OCI-LY3 (cell line): ENCODE measurements around the gene CD79B.

Source experiments
- EZH2phosphoT487 ChIP-seq: fragments of 200-600 bp; shearing (Covaris generic); IDR thresholded peaks from 2 replicates; pipeline ENCODE4 v1.6.1; 2018; ENCODE audit warnings: antibody characterized with exemption, mixed run types, low read depth
- TF ChIP-seq, protein P1 (sequence below): fragments of 200-600, 300-600 bp; sonication (generic); IDR thresholded peaks from 2 replicates; pipeline ENCODE4 v1.5.1; 2014; ENCODE audit warnings: antibody characterized with exemption, low read length, low read depth

DNA sequence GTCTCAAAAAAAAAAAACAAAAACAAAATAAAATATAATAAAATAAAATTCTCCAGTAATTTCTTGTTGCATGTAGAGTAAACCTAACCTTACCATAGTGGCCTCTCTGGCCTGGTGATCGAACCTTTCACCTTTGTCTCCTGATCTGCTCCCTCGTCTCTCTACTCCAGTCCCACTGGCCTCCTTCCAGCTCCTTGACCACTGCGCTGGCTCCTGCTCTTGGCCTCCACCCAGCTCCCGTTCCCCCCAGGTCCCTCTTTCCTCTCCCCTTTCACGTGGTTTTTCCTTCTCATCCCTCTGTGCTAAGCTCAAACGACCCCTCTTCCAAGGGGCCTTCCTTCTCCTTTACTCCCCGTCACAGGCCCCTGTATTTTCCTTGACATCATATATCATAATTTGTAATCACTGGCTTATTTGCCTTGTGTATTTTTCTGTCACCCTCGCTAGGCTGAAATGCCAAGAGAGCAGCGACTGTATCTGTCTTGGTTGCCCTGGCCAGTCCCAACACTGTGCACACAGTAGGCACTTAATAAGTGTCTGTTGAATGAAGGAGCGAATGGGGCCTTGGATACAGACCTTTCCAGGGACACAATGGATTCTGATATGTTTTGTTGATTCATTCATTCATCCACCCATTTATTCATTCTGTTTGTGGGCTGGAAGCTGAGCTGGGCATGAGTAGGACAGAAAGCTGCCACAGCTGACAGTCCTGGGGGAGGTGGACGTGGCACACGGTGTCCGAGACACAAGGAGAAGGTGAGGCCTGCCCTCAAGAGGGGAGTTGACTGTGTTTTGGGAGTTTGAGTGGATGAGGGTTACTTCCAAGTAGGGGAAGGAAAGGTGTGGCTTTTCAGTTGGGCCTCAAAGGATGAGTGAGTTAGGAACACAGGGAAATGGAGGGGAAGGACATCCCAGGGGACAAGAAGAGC is 46.4 kb upstream of the CD79B start:
- TF ChIP-seq, protein P1, sequence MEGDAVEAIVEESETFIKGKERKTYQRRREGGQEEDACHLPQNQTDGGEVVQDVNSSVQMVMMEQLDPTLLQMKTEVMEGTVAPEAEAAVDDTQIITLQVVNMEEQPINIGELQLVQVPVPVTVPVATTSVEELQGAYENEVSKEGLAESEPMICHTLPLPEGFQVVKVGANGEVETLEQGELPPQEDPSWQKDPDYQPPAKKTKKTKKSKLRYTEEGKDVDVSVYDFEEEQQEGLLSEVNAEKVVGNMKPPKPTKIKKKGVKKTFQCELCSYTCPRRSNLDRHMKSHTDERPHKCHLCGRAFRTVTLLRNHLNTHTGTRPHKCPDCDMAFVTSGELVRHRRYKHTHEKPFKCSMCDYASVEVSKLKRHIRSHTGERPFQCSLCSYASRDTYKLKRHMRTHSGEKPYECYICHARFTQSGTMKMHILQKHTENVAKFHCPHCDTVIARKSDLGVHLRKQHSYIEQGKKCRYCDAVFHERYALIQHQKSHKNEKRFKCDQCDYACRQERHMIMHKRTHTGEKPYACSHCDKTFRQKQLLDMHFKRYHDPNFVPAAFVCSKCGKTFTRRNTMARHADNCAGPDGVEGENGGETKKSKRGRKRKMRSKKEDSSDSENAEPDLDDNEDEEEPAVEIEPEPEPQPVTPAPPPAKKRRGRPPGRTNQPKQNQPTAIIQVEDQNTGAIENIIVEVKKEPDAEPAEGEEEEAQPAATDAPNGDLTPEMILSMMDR: no peak
- no peak for TF ChIP-seq EZH2phosphoT487
